Uterus (tissue), 4 donors: ENCODE results near the gene ALKBH8. TPM values are rescaled to one million over a fixed set of nuclear protein-coding genes. Genes with fewer than 3 reads are reported as not detected.

Source experiments
- DNase-seq, 2 donors: peaks; one replicate each; pipeline ENCODE4 v3.0.0-alpha.2; 2019 to 2020
- H3K27ac ChIP-seq, 2 donors: fragments of 200-600 bp; sonication (generic); 1 replicate in 1 of 2; 2 replicates in 1 of 2; pipeline ENCODE4 v1.5.1; 2016 to 2018
- H3K27me3 ChIP-seq, 2 donors: fragments of 200-600 bp; sonication (generic); one replicate each; pipeline ENCODE4 v1.5.1; 2018 to 2019; ENCODE audit warnings: control low read depth in 1 of 2
- H3K36me3 ChIP-seq, 2 donors: fragments of 200-600 bp; sonication (generic); one replicate each; pipeline ENCODE4 v1.5.1; 2019; ENCODE audit warnings: control low read depth in 1 of 2
- H3K4me1 ChIP-seq, 2 donors: fragments of 200-600 bp; sonication (generic); one replicate each; pipeline ENCODE4 v1.5.1; 2018 to 2019; ENCODE audit warnings: control low read depth in 1 of 2
- H3K4me3 ChIP-seq, 2 donors: fragments of 200-600 bp; sonication (generic); 1 replicate in 1 of 2; 2 replicates in 1 of 2; pipeline ENCODE4 v1.5.1; 2018 to 2019; ENCODE audit warnings: mild to moderate bottlenecking in 1 of 2
- H3K9me3 ChIP-seq, 2 donors: fragments of 200-600 bp; sonication (generic); one replicate each; pipeline ENCODE4 v1.5.1; 2019; ENCODE audit warnings: control low read depth in 1 of 2
- POLR2A ChIP-seq, 2 donors: fragments of 450-650 bp; IDR thresholded peaks; one replicate each; pipeline ENCODE4 v1.6.1; 2016; ENCODE audit warnings: antibody characterized with exemption in 2 of 2, mild to moderate bottlenecking in 1 of 2, moderate library complexity in 1 of 2
- intact Hi-C: fragments of 100-400 bp; cut with DNase I; formaldehyde crosslinking; loops from one replicate; pipeline ENCODE4 v1.15.1; 2023; ENCODE audit warnings: low total_unique reads
- total RNA-seq, 4 donors: library from RNA; depleted of rRNA in 3 of 4; stranded (reverse); fragments of >200 nt in 3 of 4; gene quantifications; one replicate each; pipeline versions ENCODE4 v1.1.0 to v1.2.4, GENCODE V29; 2014 to 2023
- TF ChIP-seq, protein P1 (sequence below), 4 experiments: fragments of 200-600 bp in 2 of 4; fragments of 450-650 bp in 2 of 4; sonication (generic) in 2 of 4; IDR thresholded peaks; one replicate each; pipeline ENCODE4 v1.5.1; 2016 to 2019; ENCODE audit warnings: antibody characterized with exemption in 4 of 4, mild to moderate bottlenecking in 2 of 4, moderate library complexity in 1 of 4
- donor health status: DM: yes; HTN: yes; CAD: no.

ALKBH8 gene
- total RNA-seq, 4 donors from 2014 or later = 5.1 to 26.1 (median 7.4) TPM

DNA sequence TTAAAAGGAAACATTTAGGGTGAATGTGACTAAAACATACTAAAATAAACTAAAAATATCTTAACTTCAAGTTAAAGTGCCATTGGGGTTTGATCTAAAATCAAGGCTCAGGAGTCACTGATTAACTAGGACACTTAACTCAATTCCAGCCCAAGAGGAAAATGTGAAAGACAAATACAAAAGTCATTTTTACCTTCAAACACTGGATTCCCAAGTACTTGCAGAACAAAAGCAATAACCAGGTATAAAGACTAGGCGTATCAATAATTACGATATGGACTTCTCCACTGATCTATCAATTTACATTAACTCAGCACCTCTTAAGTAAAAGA, 15.6 kb downstream of the ALKBH8 start:
- H3K27me3 ChIP-seq = no peaks in the 10 kb centered on the region
- TF ChIP-seq, protein P1, sequence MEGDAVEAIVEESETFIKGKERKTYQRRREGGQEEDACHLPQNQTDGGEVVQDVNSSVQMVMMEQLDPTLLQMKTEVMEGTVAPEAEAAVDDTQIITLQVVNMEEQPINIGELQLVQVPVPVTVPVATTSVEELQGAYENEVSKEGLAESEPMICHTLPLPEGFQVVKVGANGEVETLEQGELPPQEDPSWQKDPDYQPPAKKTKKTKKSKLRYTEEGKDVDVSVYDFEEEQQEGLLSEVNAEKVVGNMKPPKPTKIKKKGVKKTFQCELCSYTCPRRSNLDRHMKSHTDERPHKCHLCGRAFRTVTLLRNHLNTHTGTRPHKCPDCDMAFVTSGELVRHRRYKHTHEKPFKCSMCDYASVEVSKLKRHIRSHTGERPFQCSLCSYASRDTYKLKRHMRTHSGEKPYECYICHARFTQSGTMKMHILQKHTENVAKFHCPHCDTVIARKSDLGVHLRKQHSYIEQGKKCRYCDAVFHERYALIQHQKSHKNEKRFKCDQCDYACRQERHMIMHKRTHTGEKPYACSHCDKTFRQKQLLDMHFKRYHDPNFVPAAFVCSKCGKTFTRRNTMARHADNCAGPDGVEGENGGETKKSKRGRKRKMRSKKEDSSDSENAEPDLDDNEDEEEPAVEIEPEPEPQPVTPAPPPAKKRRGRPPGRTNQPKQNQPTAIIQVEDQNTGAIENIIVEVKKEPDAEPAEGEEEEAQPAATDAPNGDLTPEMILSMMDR (IDR thresholded peaks at IDR 0.05) = no peak
- no peak overlapping the region for H3K4me3 ChIP-seq
- H3K4me1 ChIP-seq = no peaks in the 10 kb centered on the region
- intact Hi-C loops = no loop called here
- H3K36me3 ChIP-seq = no peaks in the 10 kb centered on the region
- no peaks in the 10 kb centered on the region for H3K9me3 ChIP-seq
- no peak for DNase-seq
- no peak overlapping the region for H3K27ac ChIP-seq

DNA sequence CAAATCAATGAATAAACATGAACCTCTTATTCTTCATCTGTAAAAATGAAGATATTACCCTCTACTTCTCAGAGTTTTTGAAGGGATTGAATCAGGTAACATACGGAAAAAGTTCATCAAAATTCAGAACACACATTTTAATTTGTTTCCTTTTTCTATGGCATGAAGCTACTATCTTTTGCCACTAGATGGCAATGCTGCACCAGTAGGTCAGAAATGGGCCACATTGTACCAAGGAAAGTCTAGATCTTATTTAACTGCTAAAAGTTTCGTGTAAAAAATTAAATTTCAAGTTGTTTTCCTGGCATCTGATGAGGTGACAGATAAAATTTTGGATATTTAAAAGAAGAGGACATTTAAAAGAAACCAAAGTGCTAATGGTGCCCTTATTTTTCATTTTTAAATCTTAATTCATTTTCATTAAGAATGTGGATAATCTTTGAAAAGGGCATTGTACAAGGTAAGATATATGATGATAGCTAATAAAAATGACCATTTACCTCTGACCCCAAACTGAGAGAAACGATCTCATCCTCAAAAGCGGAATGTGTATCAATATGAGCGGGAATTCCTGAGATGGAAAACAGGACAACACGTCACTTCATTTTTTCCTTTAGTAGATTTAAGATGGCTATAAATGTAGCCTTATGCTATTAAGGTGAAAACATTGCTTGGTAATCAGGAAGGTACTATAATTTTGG, 16.1 kb downstream of the ALKBH8 start:
- intact Hi-C loops = no loop called here
- no peak overlapping the region for H3K4me3 ChIP-seq
- no peaks in the 10 kb centered on the region for H3K4me1 ChIP-seq
- TF ChIP-seq, protein P1 (IDR thresholded peaks at IDR 0.05) = peak; percentile 71 to 83 (median 78)
- TF ChIP-seq POLR2A (IDR thresholded peaks at IDR 0.05) = no peak
- no peak for DNase-seq
- H3K9me3 ChIP-seq = no peaks in the 10 kb centered on the region
- no peaks in the 10 kb centered on the region for H3K36me3 ChIP-seq
- H3K27me3 ChIP-seq = no peaks in the 10 kb centered on the region
- no peak overlapping the region for H3K27ac ChIP-seq

DNA sequence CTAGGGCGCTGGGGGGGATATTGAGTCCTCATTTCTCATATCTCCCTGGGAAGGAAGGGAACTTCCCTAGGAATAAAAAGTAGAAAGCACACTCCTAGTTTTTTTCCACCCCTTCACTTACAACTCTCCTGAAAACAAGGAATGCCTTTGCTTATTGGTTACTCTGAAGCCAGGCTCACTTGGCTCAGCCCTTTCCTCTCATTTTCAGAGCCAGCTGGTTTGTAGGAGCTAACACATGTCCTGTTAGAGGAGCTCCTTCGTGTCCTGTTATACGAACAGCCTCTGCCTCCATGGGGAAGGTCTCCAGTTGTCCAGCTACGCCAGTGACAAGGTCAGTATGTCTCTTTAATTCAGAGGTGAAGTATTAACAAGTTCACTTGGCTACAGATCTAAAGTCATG, 17.6 kb downstream of the ALKBH8 start:
- H3K27me3 ChIP-seq = no peaks in the 10 kb centered on the region
- TF ChIP-seq, protein P1 (IDR thresholded peaks at IDR 0.05) = no peak
- no peak for TF ChIP-seq POLR2A (IDR thresholded peaks at IDR 0.05)

DNA sequence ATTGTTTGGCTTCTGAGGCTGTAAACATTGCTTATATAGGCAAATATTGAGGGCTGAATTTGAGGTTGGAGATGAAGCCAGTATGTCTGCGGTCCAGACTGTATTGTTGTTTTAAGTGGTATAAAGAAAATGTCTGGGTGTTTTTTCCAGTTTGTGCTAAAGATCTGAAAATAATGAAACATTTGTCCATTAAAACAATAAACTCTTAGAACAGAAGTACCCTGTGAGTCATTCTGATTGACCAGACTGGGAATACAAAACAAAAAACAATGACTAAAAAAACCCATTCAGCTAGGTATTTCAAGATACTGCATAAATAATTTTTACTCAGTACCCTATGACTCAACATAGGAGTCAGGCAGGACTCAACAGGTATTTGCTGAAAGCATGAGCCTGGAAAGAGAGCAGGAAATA, 20.4 kb downstream of the ALKBH8 start:
- H3K9me3 ChIP-seq = no peaks in the 10 kb centered on the region
- TF ChIP-seq POLR2A (IDR thresholded peaks at IDR 0.05) = no peak
- TF ChIP-seq, protein P1 (IDR thresholded peaks at IDR 0.05) = no peak
- no peaks in the 10 kb centered on the region for H3K36me3 ChIP-seq
- H3K4me1 ChIP-seq = no peaks in the 10 kb centered on the region
- no peaks in the 10 kb centered on the region for H3K27me3 ChIP-seq
- intact Hi-C loops = no loop called here
- no peak overlapping the region for H3K4me3 ChIP-seq
- peak overlapping the region; percentile 33 to 42 for H3K27ac ChIP-seq
- no peak for DNase-seq

More for the DNA sequence above, 17.6 kb downstream of the ALKBH8 start:
- H3K9me3 ChIP-seq = no peaks in the 10 kb centered on the region
- peak overlapping the region in 1 of 2 donors; percentile 44 for H3K27ac ChIP-seq
- intact Hi-C loops = no loop called here
- no peaks in the 10 kb centered on the region for H3K36me3 ChIP-seq
- no peaks in the 10 kb centered on the region for H3K4me1 ChIP-seq
- DNase-seq = no peak
- no peak overlapping the region for H3K4me3 ChIP-seq

DNA sequence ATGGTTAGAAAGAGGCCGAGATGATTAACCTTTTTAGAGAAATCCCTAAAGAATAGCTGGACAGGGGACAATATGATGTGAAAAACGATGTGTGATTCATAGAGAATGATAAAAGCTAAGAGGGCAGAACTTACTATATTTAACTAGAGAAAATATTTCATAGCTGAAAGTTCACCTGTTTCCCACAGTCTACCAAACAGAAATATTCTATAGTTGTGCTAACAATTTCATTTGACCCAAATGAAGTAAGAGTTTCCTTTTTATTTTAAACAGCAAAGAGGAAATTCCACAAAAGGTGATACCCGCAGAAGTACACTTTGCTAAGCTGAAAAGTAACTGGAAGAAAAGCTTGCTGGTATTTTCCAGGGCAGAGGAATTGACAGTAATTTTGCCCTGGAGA, 26.7 kb downstream of the ALKBH8 start:
- intact Hi-C loops = no loop called here
- TF ChIP-seq POLR2A (IDR thresholded peaks at IDR 0.05) = no peak
- TF ChIP-seq, protein P1 (IDR thresholded peaks at IDR 0.05) = no peak

More for the DNA sequence above, 26.7 kb downstream of the ALKBH8 start:
- Histone ChIP-seq H3K4me3 (no peak overlapping the region), H3K36me3 (no peaks in the 10 kb centered on the region), H3K27me3 (no peaks in the 10 kb centered on the region), H3K27ac (no peak overlapping the region), H3K9me3 (no peaks in the 10 kb centered on the region), H3K4me1 (no peaks in the 10 kb centered on the region)
- DNase-seq = no peak
